ENCODE results near the gene SEC61A1.
A peak's percentile ranks its signal among the peaks of the same experiment; 100 is the strongest.

The SEC61A1 gene

GRCh38 chr3:128078322-128078721 is 26.1 kb downstream of the SEC61A1 start:
- no peak for DNase-seq

DNA sequence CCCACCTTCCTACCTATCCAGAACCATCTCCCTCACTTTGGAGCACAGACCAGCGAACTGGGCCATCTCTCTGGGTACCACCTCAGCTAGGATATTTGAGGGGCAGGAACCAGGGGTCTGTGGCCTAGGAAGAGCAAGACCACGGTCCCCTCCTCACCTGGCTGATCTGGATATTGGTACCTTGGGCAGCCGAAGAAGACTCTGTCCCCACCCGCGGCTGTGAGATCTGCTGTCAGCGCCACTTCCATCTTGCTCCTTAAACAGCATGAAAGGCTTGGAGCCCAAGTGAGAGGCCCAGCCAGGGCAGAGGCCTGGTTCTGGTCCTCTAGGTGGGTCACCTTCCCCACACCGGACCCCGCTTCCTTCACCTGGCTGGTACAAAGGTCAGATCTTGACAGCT is 26.6 kb downstream of the SEC61A1 start:
- no peak for DNase-seq

DNA sequence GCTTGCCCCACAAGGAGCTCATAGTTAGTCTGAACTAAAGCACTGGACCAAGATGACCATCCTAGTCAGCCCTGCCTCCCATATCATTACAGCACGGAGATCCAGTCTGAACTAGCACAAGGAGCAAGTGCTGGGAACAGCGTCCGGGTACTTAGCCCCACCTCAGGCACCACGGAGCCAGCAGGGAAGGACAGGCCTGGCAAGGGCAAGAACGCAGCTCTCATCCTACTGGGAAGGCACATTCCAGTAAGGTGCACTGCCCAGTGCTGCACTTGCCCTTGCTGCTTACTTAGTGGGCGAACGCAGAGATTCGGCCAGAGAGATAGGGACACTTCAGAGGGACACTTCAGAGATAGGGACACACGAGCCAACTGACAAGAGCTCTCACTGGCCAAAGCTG is 27.6 kb downstream of the SEC61A1 start:
- DNase-seq = no peak

GRCh38 chr3:128080323-128081080 is 28.3 kb downstream of the SEC61A1 start:
- DNase-seq = no peak

DNA sequence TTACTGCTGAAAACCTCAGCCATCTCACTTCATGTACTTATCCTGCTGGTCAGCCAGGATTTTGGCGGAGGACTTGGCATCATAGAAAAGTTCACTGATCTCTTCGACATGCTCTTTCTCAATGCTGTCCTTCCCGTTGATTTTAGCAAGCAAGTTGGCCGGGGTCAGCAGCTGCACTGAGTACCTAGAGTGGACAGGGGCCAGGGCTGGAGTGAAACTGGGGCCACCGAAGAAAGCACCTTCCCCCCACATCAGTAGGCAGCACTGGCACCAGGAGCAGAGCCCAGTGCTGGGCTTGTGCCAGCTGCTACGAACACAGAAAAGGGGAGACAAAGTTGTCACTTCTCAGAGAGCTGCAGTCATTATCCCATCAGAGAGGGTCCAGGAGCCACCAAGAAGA is 29.0 kb downstream of the SEC61A1 start:
- DNase-seq = no peak

DNA sequence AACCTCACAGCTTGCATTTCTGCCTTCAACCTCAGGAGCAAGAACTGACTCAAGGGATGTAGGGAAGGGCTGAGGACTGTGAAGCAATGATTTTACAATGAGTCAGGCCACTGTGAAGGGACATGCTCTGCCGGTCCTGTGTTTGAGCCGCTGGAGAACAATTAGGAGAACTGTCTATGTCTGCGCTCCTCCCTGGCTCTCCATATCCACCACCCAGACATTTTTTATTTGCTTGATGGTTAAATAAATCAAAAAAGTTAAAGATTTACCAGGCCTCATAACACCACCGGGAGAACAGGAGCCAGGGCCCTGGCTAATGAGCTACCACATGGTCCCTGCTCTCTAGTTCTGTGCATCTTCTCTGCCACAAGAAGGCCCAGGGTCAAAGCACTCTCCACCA is 29.6 kb downstream of the SEC61A1 start:
- no peak for DNase-seq

- no peak for DNase-seq
Measured at GRCh38 chr3:128082546-128082945, 30.3 kb downstream of the SEC61A1 start.

DNA sequence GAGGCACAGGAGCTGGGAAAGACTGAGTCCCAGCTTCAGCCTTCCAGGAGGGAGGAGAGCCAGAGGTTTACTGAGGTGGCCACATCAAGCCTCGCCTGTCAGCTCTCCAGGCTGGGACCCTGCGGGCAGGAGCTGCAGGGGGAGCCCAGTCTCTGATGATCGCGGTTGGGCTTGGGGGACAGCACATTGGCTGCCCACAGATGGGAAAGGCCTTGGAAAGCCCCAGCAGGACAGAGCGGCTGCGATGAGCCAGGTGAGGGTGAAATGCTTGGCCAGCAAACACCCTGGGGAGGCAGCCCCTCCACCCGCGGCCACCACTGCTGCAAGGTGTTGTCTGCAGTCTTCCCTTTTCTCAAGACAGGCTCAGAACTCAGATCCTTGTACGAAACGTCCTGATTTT is 31.2 kb downstream of the SEC61A1 start:
- no peak for DNase-seq

GRCh38 chr3:128083980-128084674 is 31.9 kb downstream of the SEC61A1 start:
- no peak for DNase-seq

GRCh38 chr3:128084675-128085021 is 32.4 kb downstream of the SEC61A1 start:
- DNase-seq = no peak

DNA sequence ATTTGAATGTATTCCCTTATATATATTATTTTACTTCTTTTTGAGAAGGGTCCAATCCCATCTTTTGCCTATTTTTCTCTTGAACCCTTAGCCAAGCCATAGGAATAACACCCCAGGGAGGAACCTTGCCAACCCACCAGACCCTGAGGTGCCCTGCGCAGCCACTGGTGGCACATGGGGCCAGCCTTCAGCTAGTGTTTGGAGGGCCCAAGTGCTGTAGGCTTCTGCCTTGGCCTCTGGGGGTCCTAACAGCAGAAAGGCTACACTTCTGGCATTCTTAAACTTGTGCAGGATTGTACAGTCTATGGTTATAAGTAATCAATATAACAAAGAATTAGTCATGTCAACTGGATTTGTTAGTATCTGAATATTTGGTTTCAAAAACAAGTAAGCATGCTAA is 36.9 kb downstream of the SEC61A1 start:
- no peak for DNase-seq

GRCh38 chr3:128091586-128091985 is 39.3 kb downstream of the SEC61A1 start:
- no peak for DNase-seq

DNA sequence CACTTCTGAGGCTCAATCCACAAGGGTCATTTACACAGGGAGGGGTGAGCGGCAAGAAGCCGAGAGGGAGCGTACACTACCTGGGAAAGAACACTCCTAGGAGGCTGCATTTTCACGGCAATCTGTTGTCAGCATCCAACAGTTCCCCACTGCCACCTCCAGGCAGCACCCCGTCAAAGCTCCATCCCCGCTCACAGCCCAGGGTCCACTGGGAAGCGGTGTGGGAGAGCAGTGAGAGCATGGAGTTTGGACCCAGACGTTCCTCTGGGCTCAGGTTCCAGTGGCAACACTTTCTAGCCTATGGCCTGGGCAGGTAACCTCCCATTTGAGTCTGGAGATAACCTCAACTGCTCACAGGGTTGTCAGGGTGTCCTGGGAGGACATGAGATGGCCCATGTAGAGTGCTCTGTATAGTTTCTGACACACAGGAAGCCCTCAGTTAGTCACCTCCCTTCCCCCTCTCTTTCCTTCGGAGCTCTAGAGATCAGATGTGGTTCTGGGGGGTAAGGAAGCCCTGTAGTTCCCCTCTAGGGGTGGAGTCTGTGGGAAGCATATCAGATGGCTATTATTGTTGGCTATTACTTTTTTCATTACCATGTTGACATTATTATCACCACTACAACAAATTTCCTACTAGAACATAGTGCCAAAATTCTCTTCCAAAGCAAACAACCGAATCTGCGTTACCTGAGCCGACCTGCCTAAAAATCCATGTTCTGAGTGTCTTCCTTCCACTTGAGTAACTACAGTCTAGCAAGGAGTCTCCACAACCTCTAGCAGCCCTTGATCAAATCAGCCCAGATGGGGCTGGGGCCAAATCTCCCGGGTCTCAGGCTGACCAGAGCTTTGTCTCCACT is 42.3 kb downstream of the SEC61A1 start:
- no peak for DNase-seq

DNA sequence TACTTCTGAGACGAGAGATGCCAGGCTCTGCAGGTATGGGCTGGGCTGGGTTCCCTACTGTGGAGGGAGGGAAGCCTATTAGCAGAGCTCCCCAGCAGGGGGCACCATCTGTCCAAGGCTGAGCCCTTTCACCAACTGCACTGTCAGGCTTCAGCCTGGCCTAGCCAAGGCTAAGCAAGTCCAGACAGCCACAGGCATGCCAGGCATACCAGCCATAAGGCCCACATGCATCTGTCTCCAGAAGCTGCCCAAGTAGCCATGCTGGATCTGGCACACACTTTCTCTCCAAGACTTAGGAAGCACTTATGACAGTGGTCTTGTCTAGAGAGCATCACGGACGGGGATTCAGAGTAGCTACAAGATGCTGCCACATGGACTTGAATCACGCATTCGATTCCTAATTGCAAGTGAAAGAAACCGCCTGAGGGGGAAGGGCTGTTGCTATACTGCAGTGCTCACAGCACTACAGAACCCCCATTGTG is 43.0 kb downstream of the SEC61A1 start:
- DNase-seq = peak; percentile 59

- no peak for DNase-seq
Measured at GRCh38 chr3:128098234-128098633, 46.0 kb downstream of the SEC61A1 start.

DNA sequence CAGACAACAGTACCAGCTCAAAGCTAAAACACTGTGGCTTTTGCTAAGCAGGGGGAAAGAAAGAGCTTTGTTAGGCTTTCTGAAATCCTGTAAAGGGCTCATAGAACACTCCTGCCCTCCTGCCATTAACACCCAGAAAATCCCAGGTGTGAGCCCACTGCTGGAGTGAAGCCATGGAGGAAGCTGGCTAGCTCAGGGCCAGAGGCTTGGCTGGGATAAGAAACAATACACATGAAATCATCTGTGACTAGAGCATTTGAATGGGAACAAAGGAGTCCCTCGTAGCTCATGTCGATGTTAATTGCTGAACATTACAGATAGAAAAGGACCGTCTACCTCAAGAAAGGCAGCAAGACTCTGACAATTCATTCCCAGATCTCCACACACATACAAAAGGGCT is 47.9 kb downstream of the SEC61A1 start:
- DNase-seq = no peak

DNA sequence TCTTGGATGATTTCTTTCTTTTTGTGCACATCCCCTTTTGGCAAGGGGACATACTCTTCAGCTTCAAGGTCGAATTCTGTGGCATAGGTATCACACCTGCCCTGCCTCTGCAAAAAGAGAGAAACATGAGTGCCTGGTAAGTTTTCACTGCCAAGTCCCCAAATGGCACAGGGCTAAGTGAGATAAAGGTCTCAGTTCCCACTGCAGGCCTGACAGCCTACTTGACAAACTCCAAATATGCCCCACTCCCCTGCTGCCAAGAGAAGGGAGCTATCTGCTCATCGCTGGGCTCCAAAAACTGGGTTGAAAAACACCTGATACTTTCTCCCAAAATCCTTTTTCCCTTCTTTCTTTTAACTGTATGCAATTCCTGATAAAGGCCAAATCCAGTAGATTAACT is 48.4 kb downstream of the SEC61A1 start:
- no peak for DNase-seq

GRCh38 chr3:128103136-128103676 is 51.0 kb downstream of the SEC61A1 start:
- no peak for DNase-seq

GRCh38 chr3:128107834-128108233 is 55.6 kb downstream of the SEC61A1 start:
- DNase-seq = no peak

- no peak for DNase-seq
Measured at GRCh38 chr3:128111147-128111546, 58.9 kb downstream of the SEC61A1 start.

- DNase-seq = no peak
Measured at GRCh38 chr3:128112357-128112968, 60.2 kb downstream of the SEC61A1 start.

DNA sequence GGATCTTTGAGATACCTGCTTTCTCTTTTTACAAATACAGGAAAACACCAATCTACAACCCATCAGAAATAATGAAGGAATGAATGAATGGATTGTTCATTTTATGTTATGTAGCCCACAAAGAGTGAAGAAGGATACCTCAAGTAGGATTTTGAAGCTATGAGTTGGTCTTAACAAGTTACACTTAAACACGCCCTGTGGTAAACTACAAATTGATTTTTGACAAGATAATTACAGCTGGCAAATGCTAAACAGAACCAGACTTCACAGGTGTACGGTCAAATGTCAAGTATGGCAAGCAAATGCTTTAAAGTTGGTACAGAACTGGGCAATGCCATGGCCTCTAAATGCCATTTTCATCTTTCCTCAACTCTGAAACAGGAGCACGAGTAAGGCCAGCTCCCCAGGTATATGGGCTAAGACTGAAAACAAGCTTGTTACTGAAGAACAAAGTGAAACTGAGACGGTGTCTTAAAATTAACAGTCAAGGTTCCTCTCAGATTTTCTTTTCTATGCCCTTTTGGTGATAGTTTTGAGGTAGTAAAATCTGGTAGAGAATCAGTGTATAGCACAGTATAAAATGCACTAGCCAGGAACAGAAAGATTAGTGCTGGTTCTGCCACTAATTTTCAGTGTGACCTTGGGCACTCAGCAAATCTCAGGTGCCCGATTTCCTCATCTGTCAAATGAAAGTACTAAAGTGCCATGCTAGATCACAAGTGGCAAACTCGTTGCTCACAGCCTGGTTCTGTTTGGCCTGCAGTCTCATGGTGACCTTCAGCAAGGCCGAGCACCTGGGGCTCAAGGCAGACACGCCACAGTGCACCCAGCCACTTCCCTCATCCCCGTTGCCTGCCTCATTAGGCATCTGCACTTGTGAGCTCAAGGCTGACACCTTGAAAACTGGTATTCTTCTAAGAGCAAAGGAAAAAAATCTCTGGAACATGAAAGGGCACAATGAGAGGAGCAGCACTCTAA is 61.9 kb downstream of the SEC61A1 start:
- no peak for DNase-seq
